WTC11 (cell line): Measurements from ENCODE around the gene NT5C1A. TPM values are rescaled to one million over a fixed set of nuclear protein-coding genes. Genes with fewer than 3 reads are reported as not detected.

Experiments used
- ATAC-seq: fragments of 200-7000 bp; cut with Tn5 transposase; 2 replicates; pipeline ENCODE4 v1.10.0; 2021; ENCODE audit warnings: mild to moderate bottlenecking, moderate library complexity
- CTCF ChIA-PET: fragments of 300-600 bp; sonication (Branson Sonifier 250); formaldehyde crosslinking; loops from one replicate; lab custom pipeline; 2021; ENCODE audit warnings: antibody characterized with exemption; lab: Charles Lee
- POLR2A ChIA-PET: fragments of 350-600 bp; sonication (Branson Sonifier 250); formaldehyde crosslinking; loops from one replicate; lab custom pipeline; 2021; ENCODE audit warnings: antibody characterized with exemption; lab: Charles Lee
- DNase-seq: peaks from one replicate; pipeline ENCODE4 v3.0.0; 2021; ENCODE audit warnings: low spot score
- H3K27ac Mint-ChIP-seq: 2 replicates; pipeline ENCODE4 v1.8.0; 2021; ENCODE audit warnings: mixed read lengths
- H3K27me3 Mint-ChIP-seq: 2 replicates; pipeline ENCODE4 v1.8.0; 2021; ENCODE audit warnings: low read depth, mild to moderate bottlenecking, moderate library complexity, mixed read lengths
- H3K36me3 Mint-ChIP-seq: 2 replicates; pipeline ENCODE4 v1.8.0; 2021; ENCODE audit warnings: mixed read lengths
- H3K4me1 Mint-ChIP-seq: 2 replicates; pipeline ENCODE4 v1.8.0; 2022; ENCODE audit warnings: mixed read lengths
- H3K4me3 Mint-ChIP-seq: 2 replicates; pipeline ENCODE4 v1.8.0; 2021; ENCODE audit warnings: mild to moderate bottlenecking, moderate library complexity, mixed read lengths
- H3K9me3 Mint-ChIP-seq: 2 replicates; pipeline ENCODE4 v1.8.0; 2021; ENCODE audit warnings: mixed read lengths
- ATF1 ChIP-seq: sonication (generic); formaldehyde crosslinking; IDR thresholded peaks from 2 replicates; pipeline ENCODE4 v1.8.1; 2023; ENCODE audit warnings: mild to moderate bottlenecking, moderate library complexity, missing genetic modification reagents
- IRF2 ChIP-seq: sonication (generic); formaldehyde crosslinking; IDR thresholded peaks from 2 replicates; pipeline ENCODE4 v1.8.0; 2022; ENCODE audit warnings: low read depth, missing genetic modification reagents, borderline replicate concordance
- MXD4 ChIP-seq: fragments of 250-450 bp; sonication (Bioruptor Pico); IDR thresholded peaks from 2 replicates; pipeline ENCODE4 v1.8.0; 2021; ENCODE audit warnings: mild to moderate bottlenecking, moderate library complexity, borderline replicate concordance
- NR2C2 ChIP-seq: sonication (generic); formaldehyde crosslinking; IDR thresholded peaks from 2 replicates; pipeline ENCODE4 v1.8.0; 2022; ENCODE audit warnings: mild to moderate bottlenecking, missing genetic modification reagents
- PRRX2 ChIP-seq: fragments of 250-450 bp; sonication (Bioruptor Pico); IDR thresholded peaks from 2 replicates; pipeline ENCODE4 v1.8.0; 2021; ENCODE audit warnings: mild to moderate bottlenecking
- TCF7 ChIP-seq: sonication (generic); formaldehyde crosslinking; IDR thresholded peaks from 2 replicates; pipeline ENCODE4 v1.8.0; 2022; ENCODE audit warnings: mild to moderate bottlenecking, low read depth, missing genetic modification reagents, moderate library complexity
- TEAD1 ChIP-seq: sonication (generic); formaldehyde crosslinking; IDR thresholded peaks from 2 replicates; pipeline ENCODE4 v1.8.0; 2022; ENCODE audit warnings: mild to moderate bottlenecking, missing genetic modification reagents
- TEAD4 ChIP-seq: sonication (generic); formaldehyde crosslinking; IDR thresholded peaks from 2 replicates; pipeline ENCODE4 v1.8.0; 2022; ENCODE audit warnings: mild to moderate bottlenecking, missing genetic modification reagents
- ZNF232 ChIP-seq: sonication (generic); formaldehyde crosslinking; IDR thresholded peaks from 2 replicates; pipeline ENCODE4 v1.8.0; 2022; ENCODE audit warnings: mild to moderate bottlenecking, missing genetic modification reagents
- total RNA-seq: library from RNA; stranded (reverse); gene quantifications from 3 replicates; pipeline ENCODE4 v1.2.3, GENCODE V29; 2021
- TF ChIP-seq, protein P1 (sequence below): fragments of 250-450 bp; sonication (Bioruptor Pico); IDR thresholded peaks from 2 replicates; pipeline ENCODE4 v1.9.0; 2021; ENCODE audit warnings: mild to moderate bottlenecking
- TF ChIP-seq, protein P2 (sequence below): sonication (generic); formaldehyde crosslinking; IDR thresholded peaks from 2 replicates; pipeline ENCODE4 v1.8.0; 2022; ENCODE audit warnings: missing genetic modification reagents
- TF ChIP-seq, protein P3 (sequence below): sonication (generic); formaldehyde crosslinking; IDR thresholded peaks from 2 replicates; pipeline ENCODE4 v1.8.1; 2023; ENCODE audit warnings: mild to moderate bottlenecking, moderate library complexity, missing genetic modification reagents
- TF ChIP-seq, protein P4 (sequence below): sonication (generic); formaldehyde crosslinking; IDR thresholded peaks from 2 replicates; pipeline ENCODE4 v1.8.1; 2023; ENCODE audit warnings: mild to moderate bottlenecking, missing genetic modification reagents
- TF ChIP-seq, protein P5 (sequence below): fragments of 200-600 bp; IDR thresholded peaks from 2 replicates; pipeline ENCODE4 v1.8.0; 2022; ENCODE audit warnings: antibody characterized with exemption
- TF ChIP-seq, protein P6 (sequence below): sonication (generic); formaldehyde crosslinking; conservative IDR thresholded peaks from 2 replicates; pipeline ENCODE4 v1.8.1; 2023; ENCODE audit warnings: mild to moderate bottlenecking, low read depth, missing genetic modification reagents, moderate library complexity

NT5C1A gene
- total RNA-seq, 1 experiment from 2014 or later = not detected

DNA sequence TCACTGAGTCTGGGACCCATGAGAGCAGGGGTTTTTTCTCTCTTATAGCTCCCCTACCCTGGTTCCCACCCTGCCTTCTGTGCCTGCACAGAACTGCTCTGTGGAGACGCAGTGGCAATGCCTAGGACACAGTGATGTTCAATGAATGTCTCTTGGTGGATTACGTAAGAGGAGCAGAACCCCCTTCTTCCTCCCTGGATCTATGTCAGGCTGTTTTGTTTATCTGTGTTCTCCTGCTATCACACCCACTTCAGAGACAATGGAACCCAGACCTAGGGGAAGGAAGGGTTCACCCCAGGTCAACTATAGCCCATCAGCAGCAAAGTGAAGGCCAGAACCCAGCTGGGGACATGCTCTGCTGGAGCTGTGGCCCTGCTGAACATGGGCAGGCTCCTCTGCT is 17.3 kb upstream of the NT5C1A start:
- no peaks in the 10 kb centered on the region for H3K36me3 Mint-ChIP-seq
- ATAC-seq = no peak
- TF ChIP-seq MXD4 (CRISPR knock-in tag) (no peak), NR2C2 (CRISPR knock-in tag) (no peak)
- TF ChIP-seq, protein P1, sequence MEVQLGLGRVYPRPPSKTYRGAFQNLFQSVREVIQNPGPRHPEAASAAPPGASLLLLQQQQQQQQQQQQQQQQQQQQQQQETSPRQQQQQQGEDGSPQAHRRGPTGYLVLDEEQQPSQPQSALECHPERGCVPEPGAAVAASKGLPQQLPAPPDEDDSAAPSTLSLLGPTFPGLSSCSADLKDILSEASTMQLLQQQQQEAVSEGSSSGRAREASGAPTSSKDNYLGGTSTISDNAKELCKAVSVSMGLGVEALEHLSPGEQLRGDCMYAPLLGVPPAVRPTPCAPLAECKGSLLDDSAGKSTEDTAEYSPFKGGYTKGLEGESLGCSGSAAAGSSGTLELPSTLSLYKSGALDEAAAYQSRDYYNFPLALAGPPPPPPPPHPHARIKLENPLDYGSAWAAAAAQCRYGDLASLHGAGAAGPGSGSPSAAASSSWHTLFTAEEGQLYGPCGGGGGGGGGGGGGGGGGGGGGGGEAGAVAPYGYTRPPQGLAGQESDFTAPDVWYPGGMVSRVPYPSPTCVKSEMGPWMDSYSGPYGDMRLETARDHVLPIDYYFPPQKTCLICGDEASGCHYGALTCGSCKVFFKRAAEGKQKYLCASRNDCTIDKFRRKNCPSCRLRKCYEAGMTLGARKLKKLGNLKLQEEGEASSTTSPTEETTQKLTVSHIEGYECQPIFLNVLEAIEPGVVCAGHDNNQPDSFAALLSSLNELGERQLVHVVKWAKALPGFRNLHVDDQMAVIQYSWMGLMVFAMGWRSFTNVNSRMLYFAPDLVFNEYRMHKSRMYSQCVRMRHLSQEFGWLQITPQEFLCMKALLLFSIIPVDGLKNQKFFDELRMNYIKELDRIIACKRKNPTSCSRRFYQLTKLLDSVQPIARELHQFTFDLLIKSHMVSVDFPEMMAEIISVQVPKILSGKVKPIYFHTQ (CRISPR knock-in tag) = no peak
- TF ChIP-seq, protein P2, sequence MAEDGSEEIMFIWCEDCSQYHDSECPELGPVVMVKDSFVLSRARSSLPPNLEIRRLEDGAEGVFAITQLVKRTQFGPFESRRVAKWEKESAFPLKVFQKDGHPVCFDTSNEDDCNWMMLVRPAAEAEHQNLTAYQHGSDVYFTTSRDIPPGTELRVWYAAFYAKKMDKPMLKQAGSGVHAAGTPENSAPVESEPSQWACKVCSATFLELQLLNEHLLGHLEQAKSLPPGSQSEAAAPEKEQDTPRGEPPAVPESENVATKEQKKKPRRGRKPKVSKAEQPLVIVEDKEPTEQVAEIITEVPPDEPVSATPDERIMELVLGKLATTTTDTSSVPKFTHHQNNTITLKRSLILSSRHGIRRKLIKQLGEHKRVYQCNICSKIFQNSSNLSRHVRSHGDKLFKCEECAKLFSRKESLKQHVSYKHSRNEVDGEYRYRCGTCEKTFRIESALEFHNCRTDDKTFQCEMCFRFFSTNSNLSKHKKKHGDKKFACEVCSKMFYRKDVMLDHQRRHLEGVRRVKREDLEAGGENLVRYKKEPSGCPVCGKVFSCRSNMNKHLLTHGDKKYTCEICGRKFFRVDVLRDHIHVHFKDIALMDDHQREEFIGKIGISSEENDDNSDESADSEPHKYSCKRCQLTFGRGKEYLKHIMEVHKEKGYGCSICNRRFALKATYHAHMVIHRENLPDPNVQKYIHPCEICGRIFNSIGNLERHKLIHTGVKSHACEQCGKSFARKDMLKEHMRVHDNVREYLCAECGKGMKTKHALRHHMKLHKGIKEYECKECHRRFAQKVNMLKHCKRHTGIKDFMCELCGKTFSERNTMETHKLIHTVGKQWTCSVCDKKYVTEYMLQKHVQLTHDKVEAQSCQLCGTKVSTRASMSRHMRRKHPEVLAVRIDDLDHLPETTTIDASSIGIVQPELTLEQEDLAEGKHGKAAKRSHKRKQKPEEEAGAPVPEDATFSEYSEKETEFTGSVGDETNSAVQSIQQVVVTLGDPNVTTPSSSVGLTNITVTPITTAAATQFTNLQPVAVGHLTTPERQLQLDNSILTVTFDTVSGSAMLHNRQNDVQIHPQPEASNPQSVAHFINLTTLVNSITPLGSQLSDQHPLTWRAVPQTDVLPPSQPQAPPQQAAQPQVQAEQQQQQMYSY (CRISPR knock-in tag) = no peak
- TF ChIP-seq, protein P3, sequence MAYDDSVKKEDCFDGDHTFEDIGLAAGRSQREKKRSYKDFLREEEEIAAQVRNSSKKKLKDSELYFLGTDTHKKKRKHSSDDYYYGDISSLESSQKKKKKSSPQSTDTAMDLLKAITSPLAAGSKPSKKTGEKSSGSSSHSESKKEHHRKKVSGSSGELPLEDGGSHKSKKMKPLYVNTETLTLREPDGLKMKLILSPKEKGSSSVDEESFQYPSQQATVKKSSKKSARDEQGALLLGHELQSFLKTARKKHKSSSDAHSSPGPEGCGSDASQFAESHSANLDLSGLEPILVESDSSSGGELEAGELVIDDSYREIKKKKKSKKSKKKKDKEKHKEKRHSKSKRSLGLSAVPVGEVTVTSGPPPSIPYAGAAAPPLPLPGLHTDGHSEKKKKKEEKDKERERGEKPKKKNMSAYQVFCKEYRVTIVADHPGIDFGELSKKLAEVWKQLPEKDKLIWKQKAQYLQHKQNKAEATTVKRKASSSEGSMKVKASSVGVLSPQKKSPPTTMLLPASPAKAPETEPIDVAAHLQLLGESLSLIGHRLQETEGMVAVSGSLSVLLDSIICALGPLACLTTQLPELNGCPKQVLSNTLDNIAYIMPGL = no peak
- TF ChIP-seq, all 79 proteins: peak for 0
- Mint-ChIP-seq H3K9me3 (no peaks in the 10 kb centered on the region), H3K4me1 (peaks cover 4% of the 10 kb centered on the region), H3K27ac (no peak overlapping the region), H3K27me3 (peaks cover 100% of the 10 kb centered on the region), H3K4me3 (no peak overlapping the region)
- CTCF ChIA-PET = interaction anchor here (0.9 to 6.6 kb wide), 4 partner anchors 13 to 110 kb away, joined by 3 to 58 read pairs (median 6); partner anchors contain the start of gene NT5C1A
- POLR2A ChIA-PET = no interaction called here
- DNase-seq = no peak

DNA sequence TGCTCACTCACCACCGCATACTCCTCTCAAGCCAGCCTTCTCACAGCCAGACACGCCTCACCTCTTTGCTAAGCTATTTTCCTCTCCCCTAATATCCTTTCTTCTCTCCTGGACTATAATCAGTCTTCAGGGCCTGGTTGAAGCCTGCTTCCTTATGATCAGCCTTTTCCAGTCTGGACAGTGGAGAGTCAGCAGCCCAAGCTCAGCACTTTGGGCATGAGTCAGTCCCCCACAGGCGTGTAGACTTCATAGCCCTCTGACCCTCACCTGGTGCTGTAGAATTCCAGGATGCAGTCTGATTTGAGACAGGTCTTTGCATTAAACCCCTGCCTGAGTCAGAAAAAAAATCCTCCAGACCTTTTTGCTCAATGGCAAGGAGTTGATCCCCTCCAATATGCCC is 16.8 kb upstream of the NT5C1A start:
- DNase-seq (no peak), ATAC-seq (no peak)
- POLR2A ChIA-PET = no interaction called here
- no peak for TF ChIP-seq TEAD1
- no peak for TF ChIP-seq ZNF232 (CRISPR knock-in tag)
- TF ChIP-seq IRF2 (CRISPR knock-in tag) = no peak
- TF ChIP-seq, protein P1 (CRISPR knock-in tag) = no peak
- TF ChIP-seq, protein P4, sequence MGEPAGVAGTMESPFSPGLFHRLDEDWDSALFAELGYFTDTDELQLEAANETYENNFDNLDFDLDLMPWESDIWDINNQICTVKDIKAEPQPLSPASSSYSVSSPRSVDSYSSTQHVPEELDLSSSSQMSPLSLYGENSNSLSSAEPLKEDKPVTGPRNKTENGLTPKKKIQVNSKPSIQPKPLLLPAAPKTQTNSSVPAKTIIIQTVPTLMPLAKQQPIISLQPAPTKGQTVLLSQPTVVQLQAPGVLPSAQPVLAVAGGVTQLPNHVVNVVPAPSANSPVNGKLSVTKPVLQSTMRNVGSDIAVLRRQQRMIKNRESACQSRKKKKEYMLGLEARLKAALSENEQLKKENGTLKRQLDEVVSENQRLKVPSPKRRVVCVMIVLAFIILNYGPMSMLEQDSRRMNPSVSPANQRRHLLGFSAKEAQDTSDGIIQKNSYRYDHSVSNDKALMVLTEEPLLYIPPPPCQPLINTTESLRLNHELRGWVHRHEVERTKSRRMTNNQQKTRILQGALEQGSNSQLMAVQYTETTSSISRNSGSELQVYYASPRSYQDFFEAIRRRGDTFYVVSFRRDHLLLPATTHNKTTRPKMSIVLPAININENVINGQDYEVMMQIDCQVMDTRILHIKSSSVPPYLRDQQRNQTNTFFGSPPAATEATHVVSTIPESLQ (CRISPR knock-in tag) = no peak
- no peak for TF ChIP-seq TCF7 (CRISPR knock-in tag)
- TF ChIP-seq, protein P5, sequence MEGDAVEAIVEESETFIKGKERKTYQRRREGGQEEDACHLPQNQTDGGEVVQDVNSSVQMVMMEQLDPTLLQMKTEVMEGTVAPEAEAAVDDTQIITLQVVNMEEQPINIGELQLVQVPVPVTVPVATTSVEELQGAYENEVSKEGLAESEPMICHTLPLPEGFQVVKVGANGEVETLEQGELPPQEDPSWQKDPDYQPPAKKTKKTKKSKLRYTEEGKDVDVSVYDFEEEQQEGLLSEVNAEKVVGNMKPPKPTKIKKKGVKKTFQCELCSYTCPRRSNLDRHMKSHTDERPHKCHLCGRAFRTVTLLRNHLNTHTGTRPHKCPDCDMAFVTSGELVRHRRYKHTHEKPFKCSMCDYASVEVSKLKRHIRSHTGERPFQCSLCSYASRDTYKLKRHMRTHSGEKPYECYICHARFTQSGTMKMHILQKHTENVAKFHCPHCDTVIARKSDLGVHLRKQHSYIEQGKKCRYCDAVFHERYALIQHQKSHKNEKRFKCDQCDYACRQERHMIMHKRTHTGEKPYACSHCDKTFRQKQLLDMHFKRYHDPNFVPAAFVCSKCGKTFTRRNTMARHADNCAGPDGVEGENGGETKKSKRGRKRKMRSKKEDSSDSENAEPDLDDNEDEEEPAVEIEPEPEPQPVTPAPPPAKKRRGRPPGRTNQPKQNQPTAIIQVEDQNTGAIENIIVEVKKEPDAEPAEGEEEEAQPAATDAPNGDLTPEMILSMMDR = no peak
- TF ChIP-seq ATF1 (CRISPR knock-in tag) = no peak
- TF ChIP-seq, protein P6, sequence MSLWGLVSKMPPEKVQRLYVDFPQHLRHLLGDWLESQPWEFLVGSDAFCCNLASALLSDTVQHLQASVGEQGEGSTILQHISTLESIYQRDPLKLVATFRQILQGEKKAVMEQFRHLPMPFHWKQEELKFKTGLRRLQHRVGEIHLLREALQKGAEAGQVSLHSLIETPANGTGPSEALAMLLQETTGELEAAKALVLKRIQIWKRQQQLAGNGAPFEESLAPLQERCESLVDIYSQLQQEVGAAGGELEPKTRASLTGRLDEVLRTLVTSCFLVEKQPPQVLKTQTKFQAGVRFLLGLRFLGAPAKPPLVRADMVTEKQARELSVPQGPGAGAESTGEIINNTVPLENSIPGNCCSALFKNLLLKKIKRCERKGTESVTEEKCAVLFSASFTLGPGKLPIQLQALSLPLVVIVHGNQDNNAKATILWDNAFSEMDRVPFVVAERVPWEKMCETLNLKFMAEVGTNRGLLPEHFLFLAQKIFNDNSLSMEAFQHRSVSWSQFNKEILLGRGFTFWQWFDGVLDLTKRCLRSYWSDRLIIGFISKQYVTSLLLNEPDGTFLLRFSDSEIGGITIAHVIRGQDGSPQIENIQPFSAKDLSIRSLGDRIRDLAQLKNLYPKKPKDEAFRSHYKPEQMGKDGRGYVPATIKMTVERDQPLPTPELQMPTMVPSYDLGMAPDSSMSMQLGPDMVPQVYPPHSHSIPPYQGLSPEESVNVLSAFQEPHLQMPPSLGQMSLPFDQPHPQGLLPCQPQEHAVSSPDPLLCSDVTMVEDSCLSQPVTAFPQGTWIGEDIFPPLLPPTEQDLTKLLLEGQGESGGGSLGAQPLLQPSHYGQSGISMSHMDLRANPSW = no peak
- no peak for TF ChIP-seq MXD4 (CRISPR knock-in tag)
- TF ChIP-seq PRRX2 (CRISPR knock-in tag) = no peak
- TF ChIP-seq TEAD4 (CRISPR knock-in tag) = no peak
- no peak overlapping the region for H3K4me3 Mint-ChIP-seq
- no peak overlapping the region for H3K27ac Mint-ChIP-seq
- CTCF ChIA-PET = interaction anchor here (0.6 to 6.6 kb wide), 6 partner anchors 13 to 110 kb away, joined by 3 to 58 read pairs (median 3); partner anchors contain the start of gene NT5C1A
- no peaks in the 10 kb centered on the region for H3K36me3 Mint-ChIP-seq
- H3K4me1 Mint-ChIP-seq = peaks cover 4% of the 10 kb centered on the region
- H3K9me3 Mint-ChIP-seq = no peaks in the 10 kb centered on the region
- peaks cover 100% of the 10 kb centered on the region for H3K27me3 Mint-ChIP-seq
